Spleen (tissue), 11 donors: ENCODE results near the gene PAX6. TPM values are rescaled to one million over a fixed set of nuclear protein-coding genes. Genes with fewer than 3 reads are reported as not detected.

Experiments used
- DNase-seq: peaks from one replicate; pipeline ENCODE4 v3.0.0-alpha.2; 2020
- H3K27ac ChIP-seq, 8 donors: fragments of 200-600 bp; sonication (generic) in 7 of 8; 1 replicate in 4 of 8; 2 replicates in 4 of 8; pipeline versions ENCODE4 v1.5.0 to v1.8.0; 2016 to 2021; ENCODE audit warnings: inconsistent platforms in 4 of 8, mild to moderate bottlenecking in 4 of 8, moderate library complexity in 1 of 8
- H3K27me3 ChIP-seq, 7 donors: fragments of 200-600 bp; sonication (generic) in 6 of 7; replicated peaks in 1 of 7; 1 replicate in 4 of 7; 2 replicates in 3 of 7; pipeline versions ENCODE4 v1.5.0 to v1.8.0; 2016 to 2021; ENCODE audit warnings: inconsistent platforms in 3 of 7, mild to moderate bottlenecking in 1 of 7
- H3K36me3 ChIP-seq, 6 donors: fragments of 200-600 bp; sonication (generic) in 5 of 6; 1 replicate in 4 of 6; 2 replicates in 2 of 6; pipeline versions ENCODE4 v1.5.0 to v1.8.0; 2016 to 2021; ENCODE audit warnings: inconsistent platforms in 2 of 6
- H3K4me1 ChIP-seq, 6 donors: fragments of 200-600 bp; sonication (generic) in 5 of 6; 1 replicate in 3 of 6; 2 replicates in 3 of 6; pipeline versions ENCODE4 v1.5.0 to v1.8.0; 2016 to 2021; ENCODE audit warnings: inconsistent platforms in 3 of 6
- H3K4me3 ChIP-seq, 8 donors: fragments of 200-600 bp; sonication (generic) in 7 of 8; 1 replicate in 4 of 8; 2 replicates in 4 of 8; pipeline versions ENCODE4 v1.5.0 to v1.8.0; 2016 to 2021; ENCODE audit warnings: inconsistent platforms in 4 of 8, mild to moderate bottlenecking in 4 of 8, moderate library complexity in 2 of 8
- H3K9me3 ChIP-seq, 8 donors: fragments of 200-600 bp; sonication (generic) in 7 of 8; 1 replicate in 4 of 8; 2 replicates in 4 of 8; pipeline versions ENCODE4 v1.5.0 to v1.8.0; 2016 to 2021; ENCODE audit warnings: inconsistent platforms in 4 of 8
- POLR2A ChIP-seq, 3 donors: fragments of 450-650 bp; IDR thresholded peaks; one replicate each; pipeline ENCODE4 v1.5.1; 2017; ENCODE audit warnings: antibody characterized with exemption in 3 of 3, mild to moderate bottlenecking in 1 of 3
- POLR2AphosphoS5 ChIP-seq, 3 donors: sonication (generic); formaldehyde crosslinking; IDR thresholded peaks; one replicate each; pipeline ENCODE4 v1.5.1; 2017; ENCODE audit warnings: antibody characterized with exemption in 3 of 3
- WGBS, 5 donors: extraction: QIAGEN DNeasy Blood & Tissue Kit in 3 of 5; methylation state at CpG; one replicate each; pipeline versions ENCODE4 v1.1.5 to v1.1.7; 2013 to 2018; 5-methylcytosine and 5-hydroxymethylcytosine counted together
- intact Hi-C: fragments of 100-400 bp; cut with DNase I; formaldehyde crosslinking; loops from one replicate; pipeline ENCODE4 v1.15.0; 2023; ENCODE audit warnings: low total_unique reads
- polyA plus RNA-seq, 3 donors: library from polyadenylated mRNA; stranded (reverse); fragments of 200-250 nt; gene quantifications; one replicate each; pipeline ENCODE4 v1.2.1, GENCODE V29; 2013
- total RNA-seq, 7 donors: library from RNA; depleted of rRNA in 3 of 7; stranded (reverse); fragments of >200 nt in 3 of 7; fragmentation: NEBNext Ultra II Directional in 4 of 7; extraction: Animal tissue kit (Norgen Biotek cat#: 25700) in 4 of 7; gene quantifications; one replicate each; pipeline versions ENCODE4 v1.1.0 to v1.2.1, GENCODE V29; 2016 to 2021
- donor health status: healthy with polysubstance abuse.
- donor health status: DM: no; HTN: no; CAD: no; lungs with moderate emphysema.
- donor health status: DM: no; HTN: no; CAD: no.
- donor health status: Bipolar disorder and iron deficiency.
- donor health status: healthy.
- donor health status: DM: no; HTN: no; CAD: no.
- donor health status: DM: yes; HTN: yes; CAD: no.

PAX6 gene
- total and polyA plus RNA-seq, 10 donors = 0.02 to 0.05 TPM; not detected in 8

- intact Hi-C loops = no loop called here
- Histone ChIP-seq H3K27ac (no peak overlapping the region), H3K27me3 (no peaks in the 10 kb centered on the region), H3K4me3 (no peak overlapping the region), H3K9me3 (peaks cover 0 to 59% (median 35%) of the 10 kb centered on the region in 8 donors), H3K36me3 (peaks cover 0 to 10% (median 0%) of the 10 kb centered on the region in 6 donors), H3K4me1 (no peaks in the 10 kb centered on the region)
- TF ChIP-seq POLR2AphosphoS5 (IDR thresholded peaks at IDR 0.05) (no peak), POLR2A (IDR thresholded peaks at IDR 0.05) (no peak)
- no peak for DNase-seq
- 86 to 98% (median 90%) methylated on average over 1 of the region's 1 CpG for WGBS, 5 donors
Measured at GRCh38 chr11:31740131-31740530, 71.0 kb downstream of the PAX6 start.
